Uterus (tissue), 4 donors: ENCODE measurements around the gene YES1. TPM values are rescaled to one million over a fixed set of nuclear protein-coding genes. Genes with fewer than 3 reads are reported as not detected.

Experiments
- DNase-seq, 2 donors: peaks; one replicate each; pipeline ENCODE4 v3.0.0-alpha.2; 2019 to 2020
- H3K27ac ChIP-seq, 2 donors: fragments of 200-600 bp; sonication (generic); 1 replicate in 1 of 2; 2 replicates in 1 of 2; pipeline ENCODE4 v1.5.1; 2016 to 2018
- H3K27me3 ChIP-seq, 2 donors: fragments of 200-600 bp; sonication (generic); one replicate each; pipeline ENCODE4 v1.5.1; 2018 to 2019; ENCODE audit warnings: control low read depth in 1 of 2
- H3K36me3 ChIP-seq, 2 donors: fragments of 200-600 bp; sonication (generic); one replicate each; pipeline ENCODE4 v1.5.1; 2019; ENCODE audit warnings: control low read depth in 1 of 2
- H3K4me1 ChIP-seq, 2 donors: fragments of 200-600 bp; sonication (generic); one replicate each; pipeline ENCODE4 v1.5.1; 2018 to 2019; ENCODE audit warnings: control low read depth in 1 of 2
- H3K4me3 ChIP-seq, 2 donors: fragments of 200-600 bp; sonication (generic); 1 replicate in 1 of 2; 2 replicates in 1 of 2; pipeline ENCODE4 v1.5.1; 2018 to 2019; ENCODE audit warnings: mild to moderate bottlenecking in 1 of 2
- H3K9me3 ChIP-seq, 2 donors: fragments of 200-600 bp; sonication (generic); one replicate each; pipeline ENCODE4 v1.5.1; 2019; ENCODE audit warnings: control low read depth in 1 of 2
- POLR2A ChIP-seq, 2 donors: fragments of 450-650 bp; IDR thresholded peaks; one replicate each; pipeline ENCODE4 v1.6.1; 2016; ENCODE audit warnings: antibody characterized with exemption in 2 of 2, mild to moderate bottlenecking in 1 of 2, moderate library complexity in 1 of 2
- intact Hi-C: fragments of 100-400 bp; cut with DNase I; formaldehyde crosslinking; loops from one replicate; pipeline ENCODE4 v1.15.1; 2023; ENCODE audit warnings: low total_unique reads
- total RNA-seq, 4 donors: library from RNA; depleted of rRNA in 3 of 4; stranded (reverse); fragments of >200 nt in 3 of 4; gene quantifications; one replicate each; pipeline versions ENCODE4 v1.1.0 to v1.2.4, GENCODE V29; 2014 to 2023
- TF ChIP-seq, protein P1 (sequence below), 4 experiments: fragments of 200-600 bp in 2 of 4; fragments of 450-650 bp in 2 of 4; sonication (generic) in 2 of 4; IDR thresholded peaks; one replicate each; pipeline ENCODE4 v1.5.1; 2016 to 2019; ENCODE audit warnings: antibody characterized with exemption in 4 of 4, mild to moderate bottlenecking in 2 of 4, moderate library complexity in 1 of 4
- donor health status: DM: yes; HTN: yes; CAD: no.

The YES1 gene
- total RNA-seq, 4 donors from 2014 or later, result 21.0 to 158 (median 37.0) TPM

DNA sequence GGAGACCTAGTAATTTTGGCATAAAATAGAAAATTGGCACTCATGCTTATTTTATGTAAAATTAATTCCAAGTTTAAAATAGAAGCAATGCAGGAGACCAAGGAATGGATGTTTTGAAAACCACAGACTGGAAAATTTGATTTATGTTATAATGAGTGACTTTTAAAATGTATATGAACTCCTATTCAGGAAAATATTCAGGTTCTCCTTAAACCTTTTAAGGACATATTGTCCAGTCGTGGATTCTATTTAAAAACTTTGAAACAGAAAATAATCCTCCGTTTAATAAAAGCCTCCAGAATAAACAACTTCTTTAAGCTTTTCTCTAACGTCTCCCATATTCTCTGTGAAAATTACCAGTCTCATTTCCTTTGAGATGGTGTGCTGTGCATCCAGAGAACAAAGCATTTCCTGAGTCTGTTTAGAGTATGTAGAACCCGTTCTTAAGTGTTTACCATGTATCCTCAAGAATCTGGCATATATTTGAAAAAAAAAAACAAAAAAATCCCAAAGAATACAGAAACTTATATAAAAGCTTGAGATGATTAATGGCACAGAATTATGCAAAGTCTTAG lies 8.6 kb upstream of the YES1 start:
- no peaks in the 10 kb centered on the region for H3K36me3 ChIP-seq

DNA sequence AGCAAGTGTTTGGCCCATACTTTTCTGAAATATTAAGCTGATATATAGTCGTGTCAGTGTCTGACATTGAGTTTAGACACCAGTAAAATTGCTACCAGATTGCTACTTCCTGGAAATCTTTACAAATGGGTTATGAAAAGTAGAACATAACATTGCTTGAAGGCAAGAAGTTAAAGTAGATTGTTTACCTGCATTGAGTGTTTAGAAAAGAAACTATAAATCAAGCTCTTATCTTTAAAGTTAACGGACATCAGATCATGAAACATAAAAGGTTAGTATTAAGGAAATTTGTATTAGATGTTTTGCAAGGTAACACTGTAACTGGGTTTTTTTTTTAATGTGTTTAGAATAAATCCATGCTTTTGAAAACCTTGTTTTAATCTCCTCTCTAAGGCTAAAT lies 4.8 kb upstream of the YES1 start:
- Histone ChIP-seq H3K4me3 (no peak overlapping the region), H3K27me3 (no peaks in the 10 kb centered on the region), H3K27ac (no peak overlapping the region), H3K4me1 (no peaks in the 10 kb centered on the region), H3K36me3 (no peaks in the 10 kb centered on the region), H3K9me3 (no peaks in the 10 kb centered on the region)
- intact Hi-C loops, result no loop called here
- TF ChIP-seq POLR2A (IDR thresholded peaks at IDR 0.05), result no peak
- TF ChIP-seq, protein P1, sequence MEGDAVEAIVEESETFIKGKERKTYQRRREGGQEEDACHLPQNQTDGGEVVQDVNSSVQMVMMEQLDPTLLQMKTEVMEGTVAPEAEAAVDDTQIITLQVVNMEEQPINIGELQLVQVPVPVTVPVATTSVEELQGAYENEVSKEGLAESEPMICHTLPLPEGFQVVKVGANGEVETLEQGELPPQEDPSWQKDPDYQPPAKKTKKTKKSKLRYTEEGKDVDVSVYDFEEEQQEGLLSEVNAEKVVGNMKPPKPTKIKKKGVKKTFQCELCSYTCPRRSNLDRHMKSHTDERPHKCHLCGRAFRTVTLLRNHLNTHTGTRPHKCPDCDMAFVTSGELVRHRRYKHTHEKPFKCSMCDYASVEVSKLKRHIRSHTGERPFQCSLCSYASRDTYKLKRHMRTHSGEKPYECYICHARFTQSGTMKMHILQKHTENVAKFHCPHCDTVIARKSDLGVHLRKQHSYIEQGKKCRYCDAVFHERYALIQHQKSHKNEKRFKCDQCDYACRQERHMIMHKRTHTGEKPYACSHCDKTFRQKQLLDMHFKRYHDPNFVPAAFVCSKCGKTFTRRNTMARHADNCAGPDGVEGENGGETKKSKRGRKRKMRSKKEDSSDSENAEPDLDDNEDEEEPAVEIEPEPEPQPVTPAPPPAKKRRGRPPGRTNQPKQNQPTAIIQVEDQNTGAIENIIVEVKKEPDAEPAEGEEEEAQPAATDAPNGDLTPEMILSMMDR (IDR thresholded peaks at IDR 0.05), result no peak
- DNase-seq, result no peak

More for the DNA sequence above, 8.6 kb upstream of the YES1 start:
- Histone ChIP-seq H3K27me3 (no peaks in the 10 kb centered on the region), H3K4me3 (no peak overlapping the region), H3K9me3 (no peaks in the 10 kb centered on the region), H3K4me1 (no peaks in the 10 kb centered on the region), H3K27ac (no peak overlapping the region)
- intact Hi-C loops, result no loop called here
- DNase-seq, result no peak
- TF ChIP-seq POLR2A (IDR thresholded peaks at IDR 0.05), result no peak
- TF ChIP-seq, protein P1 (IDR thresholded peaks at IDR 0.05), result no peak

DNA sequence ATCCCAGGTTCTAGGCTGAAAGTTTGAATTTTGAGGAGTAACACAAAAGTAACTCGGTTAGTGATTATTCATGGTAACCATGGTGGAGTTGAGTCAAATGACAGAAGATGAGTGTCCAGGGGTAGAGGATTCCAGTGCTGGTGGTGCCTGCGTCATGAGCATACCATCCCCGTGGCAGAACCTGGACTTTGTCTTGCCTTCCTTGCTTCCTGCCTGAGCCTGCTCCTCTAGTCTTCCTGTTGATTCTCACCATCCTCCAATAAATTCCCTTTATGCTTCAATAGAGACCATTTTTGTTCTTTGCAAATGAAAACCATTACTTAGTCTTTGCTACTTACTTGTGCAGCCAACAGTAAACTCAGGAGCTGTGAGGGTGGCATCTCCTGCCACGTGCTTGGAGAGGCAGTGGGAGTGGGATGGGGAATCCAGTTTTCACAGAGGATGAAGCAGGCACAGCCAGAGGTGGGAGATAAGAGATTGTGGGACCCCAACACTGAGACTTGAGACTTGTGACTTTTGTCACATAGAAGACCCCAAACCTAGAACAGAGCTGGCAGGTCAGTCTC lies 4.1 kb upstream of the YES1 start:
- TF ChIP-seq POLR2A (IDR thresholded peaks at IDR 0.05), result no peak
- TF ChIP-seq, protein P1 (IDR thresholded peaks at IDR 0.05), result no peak
- no peaks in the 10 kb centered on the region for H3K9me3 ChIP-seq
- no peak for DNase-seq
- no peak overlapping the region for H3K27ac ChIP-seq
- no peaks in the 10 kb centered on the region for H3K27me3 ChIP-seq
- no peaks in the 10 kb centered on the region for H3K4me1 ChIP-seq
- H3K4me3 ChIP-seq, result no peak overlapping the region
- no peaks in the 10 kb centered on the region for H3K36me3 ChIP-seq
- intact Hi-C loops, result no loop called here

DNA sequence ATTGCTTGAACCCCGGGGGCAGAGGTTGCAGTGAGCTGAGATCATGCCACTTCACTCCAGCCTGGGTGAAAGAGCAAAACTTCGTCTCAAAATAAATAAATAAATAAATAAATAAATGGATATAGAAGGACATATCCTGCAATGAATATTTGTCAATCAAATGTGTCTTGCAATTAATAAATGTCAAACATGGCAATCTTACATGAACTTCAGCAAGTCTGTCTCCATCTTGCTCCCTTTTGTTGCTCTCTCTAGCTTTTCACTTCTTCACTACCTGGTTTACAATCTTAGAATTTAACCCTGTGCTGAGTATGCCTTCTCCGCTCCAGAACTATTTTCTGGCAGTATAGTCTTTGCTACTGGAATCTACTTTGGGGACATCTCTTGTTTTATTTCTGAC lies 3.3 kb upstream of the YES1 start:
- H3K36me3 ChIP-seq, result no peaks in the 10 kb centered on the region
- H3K4me3 ChIP-seq, result no peak overlapping the region
- no peaks in the 10 kb centered on the region for H3K27me3 ChIP-seq
- H3K27ac ChIP-seq, result no peak overlapping the region
- no peak for TF ChIP-seq POLR2A (IDR thresholded peaks at IDR 0.05)
- TF ChIP-seq, protein P1 (IDR thresholded peaks at IDR 0.05), result no peak
- H3K4me1 ChIP-seq, result no peaks in the 10 kb centered on the region
- intact Hi-C loops, result no loop called here
- no peak for DNase-seq
- H3K9me3 ChIP-seq, result no peaks in the 10 kb centered on the region

DNA sequence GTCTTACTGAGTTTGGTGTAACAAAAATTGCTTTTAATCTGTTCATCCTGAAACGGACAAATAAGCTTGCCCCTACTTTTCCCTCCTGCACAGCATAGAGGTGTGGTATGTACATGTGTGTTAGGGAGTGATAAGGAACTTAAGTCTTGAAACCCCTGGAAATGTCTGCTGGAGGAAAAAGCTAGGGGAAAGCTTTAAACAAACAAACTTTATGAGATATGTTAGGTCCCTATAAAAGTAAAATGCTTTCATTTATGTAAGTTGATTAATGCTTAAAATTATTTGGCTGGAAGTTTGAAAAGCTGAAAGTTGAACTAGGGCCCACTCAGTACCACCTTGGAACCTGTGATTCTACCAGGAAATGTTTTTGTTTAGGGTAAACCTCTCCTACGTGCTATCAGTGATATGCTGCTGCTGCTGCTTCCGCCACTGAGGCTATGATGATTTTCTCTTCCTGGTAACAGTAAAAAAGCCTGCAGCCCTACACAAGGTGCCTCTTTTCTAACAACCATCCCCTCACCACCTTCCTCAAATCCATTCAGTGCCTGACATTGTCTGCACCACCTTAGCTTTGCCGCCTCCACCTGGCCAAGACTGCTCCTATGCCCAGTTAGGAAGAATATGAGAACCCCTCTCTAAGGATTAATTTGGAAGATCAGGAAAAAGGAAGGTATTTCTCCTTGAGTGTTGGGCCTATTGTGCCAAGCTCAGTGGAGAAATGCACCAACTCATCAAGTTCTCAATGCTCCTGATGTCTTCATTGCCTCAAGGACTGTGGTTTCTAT lies 2.5 kb upstream of the YES1 start:
- intact Hi-C loops, result no loop called here
- TF ChIP-seq, protein P1 (IDR thresholded peaks at IDR 0.05), result no peak
- no peak for TF ChIP-seq POLR2A (IDR thresholded peaks at IDR 0.05)
- no peaks in the 10 kb centered on the region for H3K4me1 ChIP-seq
- H3K27ac ChIP-seq, result no peak overlapping the region
- no peak overlapping the region for H3K4me3 ChIP-seq
- H3K27me3 ChIP-seq, result no peaks in the 10 kb centered on the region
- no peaks in the 10 kb centered on the region for H3K9me3 ChIP-seq
- no peak for DNase-seq
- no peaks in the 10 kb centered on the region for H3K36me3 ChIP-seq
